OCI-LY7 (cell line): Measurements from ENCODE around the gene DENND6B.

Experiments
- EZH2phosphoT487 ChIP-seq: fragments of 200-600 bp; sonication (generic); IDR thresholded peaks from 2 replicates; pipeline ENCODE4 v1.6.1; 2018; ENCODE audit warnings: low read depth, borderline replicate concordance, mild to moderate bottlenecking, mixed run types, antibody characterized with exemption, low read length, moderate library complexity, mixed read lengths
- TF ChIP-seq, protein P1 (sequence below): fragments of 200-600 bp; sonication (generic); conservative IDR thresholded peaks from 2 replicates; pipeline ENCODE4 v1.5.1; 2014; ENCODE audit warnings: mild to moderate bottlenecking, antibody characterized with exemption, low read length, moderate library complexity, mixed read lengths

DNA sequence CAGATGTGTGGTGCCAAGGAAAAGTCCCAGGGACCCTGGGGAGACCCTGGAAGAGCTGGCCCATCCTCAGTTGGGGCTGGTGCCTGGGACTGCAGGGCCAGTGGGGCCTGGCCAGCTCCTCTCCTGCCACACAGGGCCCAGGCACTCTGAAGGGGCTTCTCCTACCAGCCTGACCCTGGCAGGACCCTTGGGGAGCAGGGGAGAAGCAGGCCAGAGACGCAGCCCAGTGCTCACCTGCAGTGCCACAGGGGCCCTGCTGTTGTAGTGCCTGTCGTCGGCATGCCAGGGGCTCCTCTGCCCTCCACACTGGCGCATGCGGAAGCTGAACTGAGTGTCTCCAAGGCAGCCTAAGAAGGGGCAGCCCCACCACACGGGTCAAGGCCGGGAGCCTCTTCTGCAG, 9.1 kb downstream of the DENND6B start:
- TF ChIP-seq, protein P1, sequence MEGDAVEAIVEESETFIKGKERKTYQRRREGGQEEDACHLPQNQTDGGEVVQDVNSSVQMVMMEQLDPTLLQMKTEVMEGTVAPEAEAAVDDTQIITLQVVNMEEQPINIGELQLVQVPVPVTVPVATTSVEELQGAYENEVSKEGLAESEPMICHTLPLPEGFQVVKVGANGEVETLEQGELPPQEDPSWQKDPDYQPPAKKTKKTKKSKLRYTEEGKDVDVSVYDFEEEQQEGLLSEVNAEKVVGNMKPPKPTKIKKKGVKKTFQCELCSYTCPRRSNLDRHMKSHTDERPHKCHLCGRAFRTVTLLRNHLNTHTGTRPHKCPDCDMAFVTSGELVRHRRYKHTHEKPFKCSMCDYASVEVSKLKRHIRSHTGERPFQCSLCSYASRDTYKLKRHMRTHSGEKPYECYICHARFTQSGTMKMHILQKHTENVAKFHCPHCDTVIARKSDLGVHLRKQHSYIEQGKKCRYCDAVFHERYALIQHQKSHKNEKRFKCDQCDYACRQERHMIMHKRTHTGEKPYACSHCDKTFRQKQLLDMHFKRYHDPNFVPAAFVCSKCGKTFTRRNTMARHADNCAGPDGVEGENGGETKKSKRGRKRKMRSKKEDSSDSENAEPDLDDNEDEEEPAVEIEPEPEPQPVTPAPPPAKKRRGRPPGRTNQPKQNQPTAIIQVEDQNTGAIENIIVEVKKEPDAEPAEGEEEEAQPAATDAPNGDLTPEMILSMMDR = no peak
- no peak for TF ChIP-seq EZH2phosphoT487
